CD14-positive monocyte (primary cell): ENCODE measurements around the gene TP53BP2. TPM values are rescaled to one million over a fixed set of nuclear protein-coding genes. Genes with fewer than 3 reads are reported as not detected.
"Not testable (repeated sequence)": the region's sequence is repeated elsewhere in the genome, so short reads cannot be mapped to it uniquely, and the experiment has no call there.

ENCODE experiments used
- DNase-seq, 3 donors: peaks; one replicate each; pipeline ENCODE4 v3.0.0-alpha.2; 2011 to 2022
- H2AFZ ChIP-seq: 2 replicates; pipeline ENCODE4 v1.6.0; 2012; ENCODE audit warnings: mild to moderate bottlenecking, low read depth, low read length, inconsistent platforms; ENCODE audit not compliant: insufficient read depth, poor library complexity, severe bottlenecking
- H3K27ac ChIP-seq, 2 donors: 1 replicate in 1 of 2; 2 replicates in 1 of 2; pipeline ENCODE4 v1.5.1; 2012 to 2013; ENCODE audit warnings: low read length in 2 of 2, control low read depth in 1 of 2, inconsistent platforms in 1 of 2, low read depth in 1 of 2, mild to moderate bottlenecking in 1 of 2
- H3K27me3 ChIP-seq, 2 donors: one replicate each; pipeline versions ENCODE4 v1.6.0 to v1.6.1; 2011 to 2013; ENCODE audit warnings: low read length in 2 of 2; ENCODE audit not compliant: control insufficient read depth in 2 of 2, insufficient read depth in 2 of 2
- H3K36me3 ChIP-seq, 2 donors: replicated peaks in 1 of 2; 1 replicate in 1 of 2; 2 replicates in 1 of 2; pipeline versions ENCODE4 v1.5.1 to v1.6.1; 2012 to 2013; ENCODE audit warnings: low read length in 2 of 2, control low read depth in 1 of 2, inconsistent platforms in 1 of 2, mild to moderate bottlenecking in 1 of 2; ENCODE audit not compliant: insufficient read depth in 2 of 2, control insufficient read depth in 1 of 2
- H3K4me1 ChIP-seq, 2 donors: 1 replicate in 1 of 2; 2 replicates in 1 of 2; pipeline versions ENCODE4 v1.5.1 to v1.6.1; 2012 to 2013; ENCODE audit warnings: low read length in 2 of 2, control low read depth in 1 of 2, inconsistent platforms in 1 of 2, mild to moderate bottlenecking in 1 of 2, moderate library complexity in 1 of 2; ENCODE audit not compliant: insufficient read depth in 2 of 2, control insufficient read depth in 1 of 2
- H3K4me2 ChIP-seq: replicated peaks from 2 replicates; pipeline ENCODE3; 2012; ENCODE audit warnings: low read length, moderate library complexity, mild to moderate bottlenecking; ENCODE audit not compliant: poor library complexity, severe bottlenecking; ENCODE audit errors: extremely low read depth
- H3K4me3 ChIP-seq, 3 experiments: fragments of 200-600 bp in 1 of 3; sonication (generic) in 1 of 3; replicated peaks in 1 of 3; 1 replicate in 2 of 3; 2 replicates in 1 of 3; pipeline ENCODE4 v1.5.1; 2011 to 2013; ENCODE audit warnings: low read length in 3 of 3, mild to moderate bottlenecking in 3 of 3, control low read depth in 2 of 3, low read depth in 2 of 3, inconsistent platforms in 1 of 3, moderate library complexity in 1 of 3
- H3K79me2 ChIP-seq: 2 replicates; pipeline ENCODE4 v1.6.0; 2012; ENCODE audit warnings: mild to moderate bottlenecking, control low read depth, inconsistent platforms, low read length, moderate library complexity; ENCODE audit not compliant: insufficient read depth
- H3K9ac ChIP-seq: 2 replicates; pipeline ENCODE4 v1.6.0; 2017; ENCODE audit warnings: low read length, mild to moderate bottlenecking; ENCODE audit not compliant: insufficient read depth, poor library complexity, severe bottlenecking
- H3K9me3 ChIP-seq, 2 donors: replicated peaks in 1 of 2; 1 replicate in 1 of 2; 2 replicates in 1 of 2; pipeline versions ENCODE4 v1.5.1 to v1.6.1; 2012 to 2013; ENCODE audit warnings: low read length in 2 of 2, control low read depth in 1 of 2; ENCODE audit not compliant: control insufficient read depth in 1 of 2, insufficient read depth in 1 of 2
- H4K20me1 ChIP-seq: 2 replicates; pipeline ENCODE4 v1.6.0; 2012; ENCODE audit warnings: mild to moderate bottlenecking, low read length, control low read depth, moderate library complexity; ENCODE audit not compliant: insufficient read depth
- H3K27ac Mint-ChIP-seq, 7 donors: one replicate each; pipeline ENCODE4 v1.8.0; 2020; ENCODE audit warnings: mild to moderate bottlenecking in 7 of 7, mixed read lengths in 7 of 7, moderate library complexity in 6 of 7, inconsistent platforms in 2 of 7
- H3K27me3 Mint-ChIP-seq, 3 donors: one replicate each; pipeline ENCODE4 v1.8.0; 2021 to 2022; ENCODE audit warnings: low read depth in 3 of 3, mild to moderate bottlenecking in 3 of 3, mixed read lengths in 3 of 3, moderate library complexity in 3 of 3, inconsistent platforms in 1 of 3
- H3K36me3 Mint-ChIP-seq, 2 donors: one replicate each; pipeline ENCODE4 v1.8.0; 2020; ENCODE audit warnings: mixed read lengths in 2 of 2, inconsistent platforms in 1 of 2, mild to moderate bottlenecking in 1 of 2
- H3K4me1 Mint-ChIP-seq: one replicate; pipeline ENCODE4 v1.8.0; 2020; ENCODE audit warnings: mild to moderate bottlenecking, mixed read lengths
- H3K4me3 Mint-ChIP-seq, 2 donors: one replicate each; pipeline ENCODE4 v1.8.0; 2020; ENCODE audit warnings: mild to moderate bottlenecking in 2 of 2, mixed read lengths in 2 of 2, moderate library complexity in 1 of 2
- H3K9me3 Mint-ChIP-seq, 7 donors: one replicate each; pipeline ENCODE4 v1.8.0; 2020 to 2022; ENCODE audit warnings: mixed read lengths in 7 of 7, mild to moderate bottlenecking in 6 of 7, moderate library complexity in 6 of 7, inconsistent platforms in 2 of 7
- WGBS: methylation state at CpG from one replicate; pipeline ENCODE4 v1.1.5; 2013; ENCODE audit warnings: missing lambda C conversion rate; ENCODE audit not compliant: insufficient coverage; 5-methylcytosine and 5-hydroxymethylcytosine counted together
- intact Hi-C, 2 donors: fragments of 100-400 bp; cut with micrococcal nuclease; formaldehyde crosslinking; loops; one replicate each; pipeline versions ENCODE4 v1.15.0 to v1.15.1; 2023
- polyA plus RNA-seq, 3 donors: library from polyadenylated mRNA; depleted of rRNA in 1 of 3; unstranded in 2 of 3; stranded (reverse) in 1 of 3; fragments of 300-500 nt in 2 of 3; fragments of >200 nt in 1 of 3; fragmentation: Illumina TruSeq in 2 of 3; gene quantifications; 1 replicate in 2 of 3; 2 replicates in 1 of 3; pipeline ENCODE4 v1.2.3, GENCODE V29; 2012 to 2021
- TF ChIP-seq, protein P1 (sequence below): fragments of 200-600 bp; IDR thresholded peaks from one replicate; pipeline ENCODE4 v1.8.0; 2022; ENCODE audit warnings: antibody characterized with exemption, mild to moderate bottlenecking

Gene TP53BP2
- polyA plus RNA-seq, 3 donors = 5.7 to 19.7 (median 8.8) TPM

GRCh38 chr1:223842784-223843183 lies 3.0 kb downstream of the TP53BP2 start:
- peak overlapping the region in 2 of 7 donors; percentile 6 to 57 for H3K27ac Mint-ChIP-seq
- H3K4me1 ChIP-seq = peaks cover 36 to 49% of the 10 kb centered on the region in 2 donors

GRCh38 chr1:223841977-223842623 lies 3.6 kb downstream of the TP53BP2 start:
- intact Hi-C loops = loop anchor here in 1 of 2 donors (10.0 kb wide), 1 partner anchor 47 kb away; no protein-coding TSS in a partner anchor
- not testable (repeated sequence) for H3K4me3 Mint-ChIP-seq
- 96% methylated on average over 4 of the region's 13 CpGs for WGBS

More at GRCh38 chr1:223842784-223843183, 3.0 kb downstream of the TP53BP2 start:
- intact Hi-C loops = loop anchor here in 1 of 2 donors (10.0 kb wide), 1 partner anchor 48 kb away; no protein-coding TSS in a partner anchor
- H3K27ac ChIP-seq = no peak overlapping the region
- H3K9ac ChIP-seq = no peak overlapping the region
- TF ChIP-seq, protein P1, sequence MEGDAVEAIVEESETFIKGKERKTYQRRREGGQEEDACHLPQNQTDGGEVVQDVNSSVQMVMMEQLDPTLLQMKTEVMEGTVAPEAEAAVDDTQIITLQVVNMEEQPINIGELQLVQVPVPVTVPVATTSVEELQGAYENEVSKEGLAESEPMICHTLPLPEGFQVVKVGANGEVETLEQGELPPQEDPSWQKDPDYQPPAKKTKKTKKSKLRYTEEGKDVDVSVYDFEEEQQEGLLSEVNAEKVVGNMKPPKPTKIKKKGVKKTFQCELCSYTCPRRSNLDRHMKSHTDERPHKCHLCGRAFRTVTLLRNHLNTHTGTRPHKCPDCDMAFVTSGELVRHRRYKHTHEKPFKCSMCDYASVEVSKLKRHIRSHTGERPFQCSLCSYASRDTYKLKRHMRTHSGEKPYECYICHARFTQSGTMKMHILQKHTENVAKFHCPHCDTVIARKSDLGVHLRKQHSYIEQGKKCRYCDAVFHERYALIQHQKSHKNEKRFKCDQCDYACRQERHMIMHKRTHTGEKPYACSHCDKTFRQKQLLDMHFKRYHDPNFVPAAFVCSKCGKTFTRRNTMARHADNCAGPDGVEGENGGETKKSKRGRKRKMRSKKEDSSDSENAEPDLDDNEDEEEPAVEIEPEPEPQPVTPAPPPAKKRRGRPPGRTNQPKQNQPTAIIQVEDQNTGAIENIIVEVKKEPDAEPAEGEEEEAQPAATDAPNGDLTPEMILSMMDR = no peak
- Mint-ChIP-seq H3K4me1 (peaks cover 55% of the 10 kb centered on the region), H3K9me3 (no peaks in the 10 kb centered on the region), H3K36me3 (no peaks in the 10 kb centered on the region), H3K27me3 (no peaks in the 10 kb centered on the region), H3K4me3 (peak overlapping the region; percentile 0 to 5)
- no peaks in the 10 kb centered on the region for H3K27me3 ChIP-seq
- no peak for DNase-seq
- no peak overlapping the region for H3K4me3 ChIP-seq
- no peaks in the 10 kb centered on the region for H3K9me3 ChIP-seq
- peaks cover 79% of the 10 kb centered on the region for H3K79me2 ChIP-seq
- H3K4me2 ChIP-seq = peak overlapping the region; percentile 17
- peaks cover 69% of the 10 kb centered on the region for H4K20me1 ChIP-seq
- H2AFZ ChIP-seq = no peak overlapping the region
- H3K36me3 ChIP-seq = no peaks in the 10 kb centered on the region
- WGBS = no CpG with 5 or more reads among the region's 2 CpGs

More at GRCh38 chr1:223841977-223842623, 3.6 kb downstream of the TP53BP2 start:
- H3K79me2 ChIP-seq = peaks cover 86% of the 10 kb centered on the region
- H3K27ac ChIP-seq, H3K9ac ChIP-seq, H3K9me3 Mint-ChIP-seq, H3K36me3 ChIP-seq, H3K9me3 ChIP-seq, H3K27me3 ChIP-seq, H2AFZ ChIP-seq, H3K27me3 Mint-ChIP-seq, DNase-seq, H3K4me3 ChIP-seq, H3K36me3 Mint-ChIP-seq, H3K27ac Mint-ChIP-seq: not testable (repeated sequence)
- H3K4me1 Mint-ChIP-seq = peaks cover 58% of the 10 kb centered on the region
- H4K20me1 ChIP-seq = peaks cover 76% of the 10 kb centered on the region
- H3K4me2 ChIP-seq = peak overlapping the region; percentile 17
- peaks cover 39 to 54% of the 10 kb centered on the region in 2 donors for H3K4me1 ChIP-seq
